CD4-positive, CD25-positive, alpha-beta regulatory T cell (primary cell): ENCODE data around the gene USP5. TPM values are rescaled to one million over a fixed set of nuclear protein-coding genes. Genes with fewer than 3 reads are reported as not detected.

Experiments used
- ATAC-seq, 2 donors: fragments of 150-1000 bp; cut with Tn5 transposase; one replicate each; pipeline ENCODE4 v1.10.0; 2021; ENCODE audit warnings: low read depth in 2 of 2, moderate number of reproducible peaks in 2 of 2, moderate library complexity in 1 of 2
- DNase-seq, 3 donors: peaks; one replicate each; pipeline versions ENCODE4 v3.0.0 to v3.0.0-alpha.2; 2012 to 2022; ENCODE audit warnings: mixed read lengths in 1 of 3
- H3K27ac ChIP-seq: one replicate; pipeline ENCODE4 v1.7.0; 2013; ENCODE audit warnings: mild to moderate bottlenecking, low read length; ENCODE audit not compliant: insufficient read depth, poor library complexity, severe bottlenecking
- H3K27me3 ChIP-seq: one replicate; pipeline ENCODE4 v1.7.0; 2013; ENCODE audit warnings: low read length; ENCODE audit not compliant: control insufficient read depth, insufficient read depth
- H3K36me3 ChIP-seq: one replicate; pipeline ENCODE4 v1.7.0; 2013; ENCODE audit warnings: mild to moderate bottlenecking, low read length, moderate library complexity; ENCODE audit not compliant: control insufficient read depth, insufficient read depth
- H3K4me1 ChIP-seq: 2 replicates; pipeline ENCODE4 v1.7.0; 2013; ENCODE audit warnings: mild to moderate bottlenecking, low read length; ENCODE audit not compliant: insufficient read depth, control insufficient read depth, poor library complexity, severe bottlenecking
- H3K4me3 ChIP-seq: one replicate; pipeline ENCODE4 v1.7.0; 2013; ENCODE audit warnings: low read depth, mild to moderate bottlenecking, low read length, moderate library complexity
- H3K9me3 ChIP-seq, 2 experiments: 1 replicate in 1 of 2; 2 replicates in 1 of 2; pipeline ENCODE4 v1.7.0; 2013; ENCODE audit warnings: low read length in 2 of 2, mild to moderate bottlenecking in 1 of 2, moderate library complexity in 1 of 2; ENCODE audit not compliant: control insufficient read depth in 2 of 2
- H3K27ac Mint-ChIP-seq, 3 donors: one replicate each; pipeline ENCODE4 v1.8.0; 2020 to 2022; ENCODE audit warnings: mild to moderate bottlenecking in 3 of 3, mixed read lengths in 3 of 3, moderate library complexity in 2 of 3
- H3K27me3 Mint-ChIP-seq: one replicate; pipeline ENCODE4 v1.8.0; 2022; ENCODE audit warnings: mild to moderate bottlenecking, mixed read lengths
- H3K36me3 Mint-ChIP-seq: one replicate; pipeline ENCODE4 v1.8.0; 2020; ENCODE audit warnings: mixed read lengths
- H3K4me1 Mint-ChIP-seq, 4 donors: one replicate each; pipeline ENCODE4 v1.8.0; 2020 to 2022; ENCODE audit warnings: mixed read lengths in 4 of 4, mild to moderate bottlenecking in 1 of 4
- H3K4me3 Mint-ChIP-seq, 4 donors: one replicate each; pipeline ENCODE4 v1.8.0; 2020 to 2022; ENCODE audit warnings: mild to moderate bottlenecking in 4 of 4, mixed read lengths in 4 of 4, moderate library complexity in 3 of 4
- H3K9me3 Mint-ChIP-seq, 7 donors: one replicate each; pipeline ENCODE4 v1.8.0; 2020 to 2022; ENCODE audit warnings: mixed read lengths in 7 of 7, mild to moderate bottlenecking in 3 of 7, moderate library complexity in 2 of 7
- polyA plus RNA-seq, 4 donors: library from polyadenylated mRNA; unstranded; fragments of 300-500 nt; fragmentation: Illumina TruSeq; gene quantifications; one replicate each; pipeline ENCODE4 v1.2.3, GENCODE V29; 2021
- total RNA-seq: library from RNA; stranded (reverse); gene quantifications from one replicate; pipeline ENCODE4 v1.2.3, GENCODE V29; 2022

Gene USP5
- total and polyA plus RNA-seq, 5 donors from 2014 or later = 44.4 to 63.5 (median 50.0) TPM

DNA sequence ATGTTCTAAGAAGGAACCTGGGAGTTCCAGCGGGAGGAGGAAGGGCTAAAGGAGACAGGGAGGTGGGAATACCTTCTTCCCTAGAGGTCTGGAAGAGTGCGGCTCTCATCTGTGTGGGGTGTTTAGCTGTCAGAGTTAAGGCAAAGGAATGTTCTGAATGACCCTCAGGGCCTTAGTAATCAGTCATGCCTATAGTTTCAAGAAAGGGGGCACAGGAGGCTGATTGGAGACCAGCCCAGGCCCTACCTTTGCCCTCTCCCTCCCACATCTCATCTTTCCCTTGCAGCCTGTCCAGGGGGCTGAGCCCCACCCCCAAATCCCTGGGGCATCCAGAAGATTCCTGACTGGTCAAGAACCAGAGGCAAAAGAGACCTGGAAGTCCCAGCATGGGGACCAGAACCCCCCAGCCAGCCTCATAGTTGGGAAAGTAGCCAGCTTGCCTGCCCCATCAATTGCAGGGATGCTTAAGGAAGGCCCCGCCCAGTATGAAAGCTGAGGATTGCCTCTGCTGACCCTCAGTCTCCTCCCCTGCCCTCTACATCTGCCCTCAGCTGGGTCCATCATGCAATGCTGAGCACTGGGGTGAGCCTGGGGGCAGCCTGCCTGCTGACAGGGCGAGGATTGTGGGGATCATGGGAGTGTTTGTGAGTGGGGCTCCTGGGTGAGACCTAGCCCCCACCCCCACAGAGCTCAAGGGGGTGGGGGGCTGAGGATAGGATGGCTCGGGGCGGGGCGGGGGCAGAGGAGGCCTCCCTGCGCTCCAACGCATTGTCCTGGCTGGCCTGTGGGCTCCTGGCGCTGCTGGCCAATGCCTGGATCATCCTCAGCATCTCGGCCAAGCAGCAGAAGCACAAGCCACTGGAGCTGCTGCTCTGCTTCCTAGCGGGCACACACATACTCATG, 28.5 kb upstream of the USP5 start:
- H3K27me3 ChIP-seq = peaks cover 8% of the 10 kb centered on the region
- H3K27ac Mint-ChIP-seq = peak overlapping the region in 1 of 3 donors; percentile 68
- ATAC-seq = no peak
- H3K4me3 ChIP-seq = no peak overlapping the region
- H3K36me3 Mint-ChIP-seq = no peaks in the 10 kb centered on the region
- peaks cover 21% of the 10 kb centered on the region for H3K4me1 ChIP-seq
- H3K4me3 Mint-ChIP-seq = peak overlapping the region in 1 of 4 donors; percentile 12
- no peak overlapping the region for H3K27ac ChIP-seq
- H3K9me3 Mint-ChIP-seq = peaks cover 0 to 3% (median 0%) of the 10 kb centered on the region in 7 donors
- peaks cover 0 to 41% (median 18%) of the 10 kb centered on the region in 4 donors for H3K4me1 Mint-ChIP-seq
- H3K27me3 Mint-ChIP-seq = peaks cover 55% of the 10 kb centered on the region
- DNase-seq = no peak
- H3K36me3 ChIP-seq = peaks cover 11% of the 10 kb centered on the region
- no peaks in the 10 kb centered on the region for H3K9me3 ChIP-seq

DNA sequence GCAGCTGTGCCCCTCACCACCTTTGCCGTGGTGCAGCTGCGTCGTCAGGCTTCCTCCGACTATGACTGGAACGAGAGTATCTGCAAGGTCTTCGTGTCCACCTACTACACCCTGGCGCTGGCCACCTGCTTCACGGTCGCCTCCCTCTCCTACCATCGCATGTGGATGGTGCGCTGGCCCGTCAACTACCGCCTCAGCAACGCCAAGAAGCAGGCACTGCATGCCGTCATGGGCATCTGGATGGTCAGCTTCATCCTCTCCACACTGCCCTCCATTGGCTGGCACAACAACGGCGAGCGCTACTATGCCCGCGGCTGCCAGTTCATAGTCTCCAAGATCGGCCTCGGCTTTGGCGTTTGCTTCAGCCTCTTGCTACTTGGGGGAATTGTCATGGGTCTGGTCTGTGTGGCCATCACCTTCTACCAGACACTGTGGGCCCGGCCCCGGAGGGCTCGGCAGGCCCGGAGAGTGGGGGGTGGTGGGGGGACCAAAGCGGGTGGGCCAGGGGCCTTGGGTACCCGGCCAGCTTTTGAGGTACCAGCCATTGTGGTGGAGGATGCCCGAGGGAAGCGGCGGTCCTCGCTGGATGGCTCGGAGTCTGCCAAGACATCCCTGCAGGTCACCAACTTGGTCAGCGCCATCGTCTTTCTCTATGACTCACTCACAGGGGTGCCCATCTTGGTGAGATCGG, 27.7 kb upstream of the USP5 start:
- H3K9me3 Mint-ChIP-seq = peaks cover 0 to 3% (median 0%) of the 10 kb centered on the region in 7 donors
- Histone ChIP-seq H3K9me3 (no peaks in the 10 kb centered on the region), H3K27ac (no peak overlapping the region), H3K4me3 (no peak overlapping the region), H3K4me1 (peaks cover 28% of the 10 kb centered on the region), H3K36me3 (peaks cover 5% of the 10 kb centered on the region), H3K27me3 (peaks cover 8% of the 10 kb centered on the region)
- DNase-seq (no peak), ATAC-seq (no peak)
- peaks cover 0 to 46% (median 18%) of the 10 kb centered on the region in 4 donors for H3K4me1 Mint-ChIP-seq
- peak overlapping the region in 1 of 4 donors; percentile 15 for H3K4me3 Mint-ChIP-seq
- H3K27me3 Mint-ChIP-seq = peaks cover 59% of the 10 kb centered on the region
- no peaks in the 10 kb centered on the region for H3K36me3 Mint-ChIP-seq
- no peak overlapping the region for H3K27ac Mint-ChIP-seq

DNA sequence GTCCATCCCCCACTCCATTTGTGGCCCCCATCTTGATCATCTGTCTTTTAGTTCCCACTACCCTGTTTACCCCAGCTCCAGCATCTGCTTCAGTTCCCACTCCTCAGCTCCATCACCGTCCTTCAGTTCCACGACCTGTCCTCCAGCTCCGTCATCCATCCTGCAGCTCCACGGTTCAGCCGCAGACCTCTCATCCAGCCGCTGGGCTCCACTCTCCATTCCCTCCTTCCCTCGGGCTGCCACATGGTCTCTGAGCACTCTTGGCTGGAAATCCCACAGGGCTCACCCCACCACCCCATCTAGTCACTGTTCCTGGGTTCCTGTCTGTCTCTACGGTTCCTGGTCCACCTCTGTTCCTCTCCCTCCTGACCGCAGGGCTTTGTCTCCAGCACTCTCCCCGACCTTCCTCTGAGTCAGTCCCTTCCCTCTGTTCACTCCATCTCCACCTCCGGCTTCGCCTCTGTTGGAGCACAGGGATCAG, 27.0 kb upstream of the USP5 start:
- Mint-ChIP-seq H3K9me3 (peaks cover 0 to 3% (median 0%) of the 10 kb centered on the region in 7 donors), H3K4me1 (peaks cover 0 to 47% (median 18%) of the 10 kb centered on the region in 4 donors), H3K27ac (no peak overlapping the region), H3K36me3 (no peaks in the 10 kb centered on the region), H3K4me3 (no peak overlapping the region), H3K27me3 (peaks cover 66% of the 10 kb centered on the region)
- H3K4me3 ChIP-seq = no peak overlapping the region
- H3K27me3 ChIP-seq = peaks cover 10% of the 10 kb centered on the region
- H3K36me3 ChIP-seq = no peaks in the 10 kb centered on the region
- DNase-seq = no peak
- no peak overlapping the region for H3K27ac ChIP-seq
- peaks cover 34% of the 10 kb centered on the region for H3K4me1 ChIP-seq
- ATAC-seq = no peak
- H3K9me3 ChIP-seq = no peaks in the 10 kb centered on the region

DNA sequence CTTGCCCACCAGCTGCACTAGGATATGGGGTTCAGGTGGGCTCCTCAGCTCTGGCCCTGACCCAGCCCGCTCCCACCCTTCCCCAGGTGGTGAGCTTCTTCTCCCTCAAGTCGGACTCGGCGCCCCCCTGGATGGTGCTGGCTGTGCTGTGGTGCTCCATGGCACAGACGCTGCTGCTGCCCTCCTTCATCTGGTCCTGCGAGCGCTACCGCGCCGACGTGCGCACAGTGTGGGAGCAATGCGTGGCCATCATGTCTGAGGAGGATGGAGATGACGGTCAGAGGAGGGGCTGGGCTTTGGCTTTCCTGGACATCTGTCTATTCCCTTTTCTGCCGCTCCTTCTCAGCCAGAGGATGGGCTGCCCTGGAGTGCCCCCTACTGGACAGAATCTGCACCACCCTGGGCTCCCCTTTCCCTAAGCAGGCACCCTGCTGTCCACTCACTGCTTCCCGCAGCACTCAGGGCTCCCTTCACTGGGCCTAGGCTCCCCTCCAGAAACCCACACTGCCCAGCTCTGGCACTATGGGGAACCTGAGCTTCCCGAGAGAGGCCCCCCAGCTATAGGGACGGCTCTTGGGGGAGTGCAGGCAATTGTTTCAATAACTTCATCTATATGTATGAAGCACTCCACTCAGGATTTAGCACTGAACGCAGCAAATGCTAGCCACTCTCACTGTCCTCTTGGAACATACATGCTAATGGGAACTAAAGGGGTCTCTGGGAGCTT, 26.4 kb upstream of the USP5 start:
- Histone ChIP-seq H3K27me3 (peaks cover 13% of the 10 kb centered on the region), H3K36me3 (no peaks in the 10 kb centered on the region), H3K9me3 (no peaks in the 10 kb centered on the region), H3K4me3 (no peak overlapping the region), H3K27ac (no peak overlapping the region), H3K4me1 (peaks cover 34% of the 10 kb centered on the region)
- H3K27ac Mint-ChIP-seq = no peak overlapping the region
- H3K4me3 Mint-ChIP-seq = peak overlapping the region in 2 of 4 donors; percentile 39 to 59
- peaks cover 0 to 47% (median 16%) of the 10 kb centered on the region in 4 donors for H3K4me1 Mint-ChIP-seq
- H3K36me3 Mint-ChIP-seq = no peaks in the 10 kb centered on the region
- H3K27me3 Mint-ChIP-seq = peaks cover 73% of the 10 kb centered on the region
- peak; percentile 68 to 78 (median 73) for DNase-seq
- peak; percentile 57 to 58 for ATAC-seq
- H3K9me3 Mint-ChIP-seq = peaks cover 0 to 3% (median 0%) of the 10 kb centered on the region in 7 donors

DNA sequence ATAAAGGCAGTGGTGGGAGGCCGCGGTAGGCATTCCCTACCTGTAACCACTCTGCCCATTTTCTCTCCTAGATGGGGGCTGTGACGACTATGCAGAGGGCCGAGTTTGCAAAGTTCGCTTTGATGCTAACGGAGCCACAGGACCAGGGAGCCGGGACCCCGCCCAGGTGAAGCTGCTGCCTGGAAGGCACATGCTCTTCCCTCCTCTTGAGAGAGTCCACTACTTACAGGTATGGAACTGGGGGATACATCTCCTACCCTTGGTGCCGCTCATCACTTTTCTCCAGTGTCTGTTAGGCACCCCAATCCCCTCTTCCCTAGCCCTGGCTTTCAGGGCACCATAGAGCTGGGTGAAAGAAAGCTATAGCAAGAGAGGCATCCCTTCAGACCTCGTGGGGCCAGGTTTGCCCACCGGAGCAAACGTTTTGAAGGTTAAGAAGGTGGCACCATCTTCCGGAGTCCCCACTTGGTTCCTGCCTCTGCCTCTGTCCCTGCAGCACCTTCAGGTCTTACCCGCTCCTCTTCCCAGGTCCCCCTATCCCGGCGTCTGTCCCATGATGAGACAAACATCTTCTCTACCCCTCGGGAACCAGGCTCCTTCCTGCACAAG, 25.7 kb upstream of the USP5 start:
- Mint-ChIP-seq H3K27me3 (peaks cover 74% of the 10 kb centered on the region), H3K27ac (no peak overlapping the region), H3K4me1 (peaks cover 0 to 40% (median 11%) of the 10 kb centered on the region in 4 donors), H3K36me3 (no peaks in the 10 kb centered on the region), H3K9me3 (peaks cover 0 to 3% (median 0%) of the 10 kb centered on the region in 7 donors), H3K4me3 (peak overlapping the region in 3 of 4 donors; percentile 39 to 59 (median 43))
- H3K4me1 ChIP-seq = peaks cover 28% of the 10 kb centered on the region
- no peaks in the 10 kb centered on the region for H3K36me3 ChIP-seq
- peaks cover 15% of the 10 kb centered on the region for H3K27me3 ChIP-seq
- H3K4me3 ChIP-seq = no peak overlapping the region
- no peak overlapping the region for H3K27ac ChIP-seq
- DNase-seq (no peak), ATAC-seq (no peak)
- H3K9me3 ChIP-seq = no peaks in the 10 kb centered on the region

DNA sequence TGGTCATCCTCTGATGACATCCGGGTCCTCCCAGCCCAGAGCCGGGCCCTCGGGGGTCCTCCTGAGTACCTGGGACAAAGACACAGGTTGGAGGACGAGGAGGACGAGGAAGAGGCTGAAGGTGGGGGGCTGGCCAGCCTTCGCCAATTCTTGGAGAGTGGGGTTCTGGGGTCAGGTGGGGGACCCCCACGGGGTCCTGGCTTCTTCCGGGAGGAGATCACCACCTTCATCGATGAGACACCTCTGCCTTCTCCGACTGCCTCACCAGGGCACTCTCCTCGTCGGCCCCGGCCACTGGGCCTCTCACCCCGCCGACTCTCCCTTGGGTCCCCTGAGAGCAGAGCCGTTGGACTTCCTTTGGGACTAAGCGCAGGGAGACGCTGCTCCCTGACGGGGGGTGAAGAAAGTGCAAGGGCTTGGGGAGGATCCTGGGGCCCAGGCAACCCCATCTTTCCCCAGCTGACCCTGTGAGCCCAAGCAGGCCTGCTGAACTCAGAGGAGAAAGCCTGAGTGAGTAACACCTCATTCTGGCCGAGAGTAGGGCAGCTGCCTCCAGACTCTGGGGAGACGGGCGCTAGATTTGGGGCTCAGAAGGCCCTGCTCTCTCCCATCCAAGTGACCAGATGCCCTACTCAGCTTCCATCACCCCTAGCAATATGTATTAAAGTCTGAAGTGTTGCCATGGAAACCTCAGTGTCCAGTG, 25.1 kb upstream of the USP5 start:
- Histone ChIP-seq H3K4me1 (peaks cover 23% of the 10 kb centered on the region), H3K4me3 (no peak overlapping the region), H3K36me3 (no peaks in the 10 kb centered on the region), H3K27me3 (peaks cover 15% of the 10 kb centered on the region), H3K27ac (no peak overlapping the region), H3K9me3 (no peaks in the 10 kb centered on the region)
- Mint-ChIP-seq H3K4me1 (peaks cover 0 to 37% (median 10%) of the 10 kb centered on the region in 4 donors), H3K4me3 (peak overlapping the region; percentile 77 to 92 (median 81)), H3K27me3 (peaks cover 75% of the 10 kb centered on the region), H3K36me3 (no peaks in the 10 kb centered on the region), H3K27ac (no peak overlapping the region), H3K9me3 (peaks cover 0 to 3% (median 0%) of the 10 kb centered on the region in 7 donors)
- DNase-seq (no peak), ATAC-seq (no peak)
